WTC11 (cell line): ENCODE data around the gene EFHB. TPM values are rescaled to one million over a fixed set of nuclear protein-coding genes. Genes with fewer than 3 reads are reported as not detected.

Source experiments
- ARID4B ChIP-seq: sonication (generic); formaldehyde crosslinking; IDR thresholded peaks from 2 replicates; pipeline ENCODE4 v1.8.0; 2023; ENCODE audit warnings: missing genetic modification reagents, mild to moderate bottlenecking, borderline replicate concordance
- E2F4 ChIP-seq: sonication (generic); formaldehyde crosslinking; IDR thresholded peaks from 2 replicates; pipeline ENCODE4 v1.8.1; 2022; ENCODE audit warnings: low read depth, mild to moderate bottlenecking, moderate library complexity, missing genetic modification reagents, borderline replicate concordance
- ERG ChIP-seq: fragments of 250-450 bp; sonication (Bioruptor Pico); IDR thresholded peaks from 2 replicates; pipeline ENCODE4 v1.8.0; 2021; ENCODE audit warnings: mild to moderate bottlenecking
- ETV6 ChIP-seq: sonication (generic); formaldehyde crosslinking; IDR thresholded peaks from 2 replicates; pipeline ENCODE4 v1.8.1; 2022; ENCODE audit warnings: mild to moderate bottlenecking, missing genetic modification reagents
- FOXK1 ChIP-seq: sonication (generic); formaldehyde crosslinking; IDR thresholded peaks from 2 replicates; pipeline ENCODE4 v1.8.0; 2022; ENCODE audit warnings: mild to moderate bottlenecking, moderate library complexity, missing genetic modification reagents
- FOXP1 ChIP-seq: sonication (generic); formaldehyde crosslinking; IDR thresholded peaks from 2 replicates; pipeline ENCODE4 v1.8.0; 2022; ENCODE audit warnings: missing genetic modification reagents, mild to moderate bottlenecking, moderate library complexity, borderline replicate concordance
- HMGXB4 ChIP-seq: sonication (generic); formaldehyde crosslinking; IDR thresholded peaks from 2 replicates; pipeline ENCODE4 v1.8.1; 2023; ENCODE audit warnings: mild to moderate bottlenecking, moderate library complexity, missing genetic modification reagents
- IRF1 ChIP-seq: sonication (generic); formaldehyde crosslinking; IDR thresholded peaks from 2 replicates; pipeline ENCODE4 v1.8.0; 2023; ENCODE audit warnings: missing genetic modification reagents
- KAT7 ChIP-seq: sonication (generic); formaldehyde crosslinking; IDR thresholded peaks from 2 replicates; pipeline ENCODE4 v1.8.1; 2023; ENCODE audit warnings: missing genetic modification reagents, mild to moderate bottlenecking, borderline replicate concordance
- MYBL2 ChIP-seq: sonication (generic); formaldehyde crosslinking; IDR thresholded peaks from 2 replicates; pipeline ENCODE4 v1.8.1; 2023; ENCODE audit warnings: mild to moderate bottlenecking, moderate library complexity, missing genetic modification reagents
- NFYB ChIP-seq: sonication (generic); formaldehyde crosslinking; conservative IDR thresholded peaks from 2 replicates; pipeline ENCODE4 v1.8.0; 2022; ENCODE audit warnings: low read depth, missing genetic modification reagents
- NR2C2 ChIP-seq: sonication (generic); formaldehyde crosslinking; IDR thresholded peaks from 2 replicates; pipeline ENCODE4 v1.8.0; 2022; ENCODE audit warnings: mild to moderate bottlenecking, missing genetic modification reagents
- PREB ChIP-seq: sonication (generic); formaldehyde crosslinking; IDR thresholded peaks from 2 replicates; pipeline ENCODE4 v1.8.1; 2022; ENCODE audit warnings: mild to moderate bottlenecking, missing genetic modification reagents, moderate library complexity, borderline replicate concordance
- RORB ChIP-seq: fragments of 250-450 bp; sonication (Bioruptor Pico); IDR thresholded peaks from 2 replicates; pipeline ENCODE4 v1.9.0; 2021; ENCODE audit warnings: mild to moderate bottlenecking
- SMAD4 ChIP-seq: sonication (generic); formaldehyde crosslinking; IDR thresholded peaks from 2 replicates; pipeline ENCODE4 v1.8.0; 2022; ENCODE audit warnings: mild to moderate bottlenecking, missing genetic modification reagents
- SP1 ChIP-seq: sonication (generic); formaldehyde crosslinking; conservative IDR thresholded peaks from 2 replicates; pipeline ENCODE4 v1.8.1; 2022; ENCODE audit warnings: missing genetic modification reagents
- TCF7 ChIP-seq: sonication (generic); formaldehyde crosslinking; IDR thresholded peaks from 2 replicates; pipeline ENCODE4 v1.8.0; 2022; ENCODE audit warnings: mild to moderate bottlenecking, low read depth, missing genetic modification reagents, moderate library complexity
- TEAD1 ChIP-seq: sonication (generic); formaldehyde crosslinking; IDR thresholded peaks from 2 replicates; pipeline ENCODE4 v1.8.0; 2022; ENCODE audit warnings: mild to moderate bottlenecking, missing genetic modification reagents
- USF1 ChIP-seq: sonication (generic); formaldehyde crosslinking; IDR thresholded peaks from 2 replicates; pipeline ENCODE4 v1.8.0; 2022; ENCODE audit warnings: mild to moderate bottlenecking, missing genetic modification reagents
- USF2 ChIP-seq: sonication (generic); formaldehyde crosslinking; IDR thresholded peaks from 2 replicates; pipeline ENCODE4 v1.8.1; 2023; ENCODE audit warnings: mild to moderate bottlenecking, missing genetic modification reagents, moderate library complexity
- ZNF121 ChIP-seq: sonication (generic); formaldehyde crosslinking; IDR thresholded peaks from 2 replicates; pipeline ENCODE4 v1.8.0; 2023; ENCODE audit warnings: missing genetic modification reagents
- ZNF396 ChIP-seq: fragments of 250-450 bp; sonication (Bioruptor Pico); IDR thresholded peaks from 2 replicates; pipeline ENCODE4 v1.8.0; 2021; ENCODE audit warnings: mild to moderate bottlenecking, moderate library complexity, borderline replicate concordance
- ZNF425 ChIP-seq: fragments of 250-450 bp; sonication (Bioruptor Pico); conservative IDR thresholded peaks from 2 replicates; pipeline ENCODE4 v1.9.0; 2021; ENCODE audit warnings: mild to moderate bottlenecking
- total RNA-seq: library from RNA; stranded (reverse); gene quantifications from 3 replicates; pipeline ENCODE4 v1.2.3, GENCODE V29; 2021

EFHB gene
- total RNA-seq, 1 experiment from 2014 or later, result 0.85 TPM

GRCh38 chr3:19946832-19947548 lies 13.0 kb upstream of the EFHB start, which contains the start of gene RAB5A (continued):
- no peak for TF ChIP-seq ZNF425 (CRISPR knock-in tag)
- TF ChIP-seq NR2C2 (CRISPR knock-in tag), result no peak
- TF ChIP-seq FOXK1, result peak; percentile 62
- TF ChIP-seq USF2, result peak; percentile 97
- TF ChIP-seq PREB (CRISPR knock-in tag), result no peak
- TF ChIP-seq SMAD4 (CRISPR knock-in tag), result no peak
- no peak; the same call in 1 of the 2 replicates for TF ChIP-seq HMGXB4 (CRISPR knock-in tag)
- TF ChIP-seq KAT7, result 0 out of 2 replicates have a peak, but pooled peaks have one; percentile 14
- no peak for TF ChIP-seq ERG (CRISPR knock-in tag)
- TF ChIP-seq ZNF396 (CRISPR knock-in tag), result no peak
- TF ChIP-seq NFYB (CRISPR knock-in tag), result no peak
- TF ChIP-seq MYBL2 (CRISPR knock-in tag), result 0 out of 2 replicates have a peak, but pooled peaks have one; percentile 46
- no peak for TF ChIP-seq TCF7 (CRISPR knock-in tag)
- TF ChIP-seq E2F4 (CRISPR knock-in tag), result peak; percentile 42; the same call in 1 of the 2 replicates
- TF ChIP-seq ZNF121 (CRISPR knock-in tag), result no peak
- TF ChIP-seq IRF1, result no peak; the same call in 1 of the 2 replicates
- TF ChIP-seq ARID4B (CRISPR knock-in tag), result no peak; the same call in 1 of the 2 replicates
- TF ChIP-seq ETV6 (CRISPR knock-in tag), result peak; percentile 80
- TF ChIP-seq TEAD1 (CRISPR knock-in tag), result peak; percentile 56; the same call in 1 of the 2 replicates
- peak; percentile 62; the same call in 1 of the 2 replicates for TF ChIP-seq FOXP1 (CRISPR knock-in tag)
- no peak for TF ChIP-seq RORB (CRISPR knock-in tag)
- TF ChIP-seq SP1, result peak; percentile 94
- peak; percentile 95 for TF ChIP-seq USF1 (CRISPR knock-in tag)
